Myometrial cell (primary cell): ENCODE results near the gene SLC4A2. TPM values are rescaled to one million over a fixed set of nuclear protein-coding genes. Genes with fewer than 3 reads are reported as not detected.

Experiments used
- total RNA-seq: library from RNA; depleted of rRNA; stranded (reverse); fragments of >200 nt; gene quantifications from 2 replicates; pipeline ENCODE4 v1.2.3, GENCODE V29; 2015

SLC4A2 gene, protein sequence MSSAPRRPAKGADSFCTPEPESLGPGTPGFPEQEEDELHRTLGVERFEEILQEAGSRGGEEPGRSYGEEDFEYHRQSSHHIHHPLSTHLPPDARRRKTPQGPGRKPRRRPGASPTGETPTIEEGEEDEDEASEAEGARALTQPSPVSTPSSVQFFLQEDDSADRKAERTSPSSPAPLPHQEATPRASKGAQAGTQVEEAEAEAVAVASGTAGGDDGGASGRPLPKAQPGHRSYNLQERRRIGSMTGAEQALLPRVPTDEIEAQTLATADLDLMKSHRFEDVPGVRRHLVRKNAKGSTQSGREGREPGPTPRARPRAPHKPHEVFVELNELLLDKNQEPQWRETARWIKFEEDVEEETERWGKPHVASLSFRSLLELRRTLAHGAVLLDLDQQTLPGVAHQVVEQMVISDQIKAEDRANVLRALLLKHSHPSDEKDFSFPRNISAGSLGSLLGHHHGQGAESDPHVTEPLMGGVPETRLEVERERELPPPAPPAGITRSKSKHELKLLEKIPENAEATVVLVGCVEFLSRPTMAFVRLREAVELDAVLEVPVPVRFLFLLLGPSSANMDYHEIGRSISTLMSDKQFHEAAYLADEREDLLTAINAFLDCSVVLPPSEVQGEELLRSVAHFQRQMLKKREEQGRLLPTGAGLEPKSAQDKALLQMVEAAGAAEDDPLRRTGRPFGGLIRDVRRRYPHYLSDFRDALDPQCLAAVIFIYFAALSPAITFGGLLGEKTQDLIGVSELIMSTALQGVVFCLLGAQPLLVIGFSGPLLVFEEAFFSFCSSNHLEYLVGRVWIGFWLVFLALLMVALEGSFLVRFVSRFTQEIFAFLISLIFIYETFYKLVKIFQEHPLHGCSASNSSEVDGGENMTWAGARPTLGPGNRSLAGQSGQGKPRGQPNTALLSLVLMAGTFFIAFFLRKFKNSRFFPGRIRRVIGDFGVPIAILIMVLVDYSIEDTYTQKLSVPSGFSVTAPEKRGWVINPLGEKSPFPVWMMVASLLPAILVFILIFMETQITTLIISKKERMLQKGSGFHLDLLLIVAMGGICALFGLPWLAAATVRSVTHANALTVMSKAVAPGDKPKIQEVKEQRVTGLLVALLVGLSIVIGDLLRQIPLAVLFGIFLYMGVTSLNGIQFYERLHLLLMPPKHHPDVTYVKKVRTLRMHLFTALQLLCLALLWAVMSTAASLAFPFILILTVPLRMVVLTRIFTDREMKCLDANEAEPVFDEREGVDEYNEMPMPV
- total RNA-seq: 80.3 and 82.5 TPM in 2 replicates

DNA sequence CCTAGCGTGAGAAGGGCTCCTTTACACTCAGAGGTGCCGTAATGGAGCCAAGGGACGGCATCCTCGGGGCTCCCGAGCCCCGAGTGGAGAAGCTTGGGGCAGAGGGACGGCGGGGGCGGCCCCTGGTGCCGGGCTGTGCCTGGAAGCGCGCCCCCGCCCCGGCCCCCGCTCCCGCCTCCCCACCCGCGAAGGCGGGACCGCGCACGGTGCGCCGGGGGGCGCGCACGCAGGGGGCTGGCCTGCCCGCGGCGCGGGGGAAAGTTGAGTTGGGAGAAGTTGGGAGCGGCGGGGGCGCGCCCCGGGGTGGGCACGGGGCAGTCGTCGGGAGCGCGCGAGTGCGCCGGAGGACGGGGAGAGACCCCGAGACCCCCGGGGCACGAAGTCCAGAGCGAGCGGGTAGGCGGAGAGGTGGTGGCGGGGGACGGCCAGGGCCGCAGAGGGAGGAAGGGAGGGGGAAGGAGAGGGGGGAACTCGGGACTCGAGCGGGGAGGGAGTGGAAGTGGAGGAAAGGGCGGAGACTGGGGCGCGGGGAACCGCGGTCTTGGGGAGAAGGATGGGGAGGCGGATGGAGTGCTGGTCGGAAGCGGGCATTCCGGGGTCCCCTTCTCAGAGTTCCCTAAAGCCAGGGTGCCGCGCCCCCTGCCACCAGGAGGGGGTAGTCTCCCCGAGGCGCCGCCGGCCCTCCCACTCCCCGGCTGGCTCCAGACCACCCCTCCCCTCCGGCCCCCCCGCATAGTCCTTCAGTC is at the start of gene SLC4A2:
TSS of gene SLC4A2 (plus strand) at position 223 of the 746 bp plus-strand sequence. CDS start 2,399 bp downstream, outside the sequence.

DNA sequence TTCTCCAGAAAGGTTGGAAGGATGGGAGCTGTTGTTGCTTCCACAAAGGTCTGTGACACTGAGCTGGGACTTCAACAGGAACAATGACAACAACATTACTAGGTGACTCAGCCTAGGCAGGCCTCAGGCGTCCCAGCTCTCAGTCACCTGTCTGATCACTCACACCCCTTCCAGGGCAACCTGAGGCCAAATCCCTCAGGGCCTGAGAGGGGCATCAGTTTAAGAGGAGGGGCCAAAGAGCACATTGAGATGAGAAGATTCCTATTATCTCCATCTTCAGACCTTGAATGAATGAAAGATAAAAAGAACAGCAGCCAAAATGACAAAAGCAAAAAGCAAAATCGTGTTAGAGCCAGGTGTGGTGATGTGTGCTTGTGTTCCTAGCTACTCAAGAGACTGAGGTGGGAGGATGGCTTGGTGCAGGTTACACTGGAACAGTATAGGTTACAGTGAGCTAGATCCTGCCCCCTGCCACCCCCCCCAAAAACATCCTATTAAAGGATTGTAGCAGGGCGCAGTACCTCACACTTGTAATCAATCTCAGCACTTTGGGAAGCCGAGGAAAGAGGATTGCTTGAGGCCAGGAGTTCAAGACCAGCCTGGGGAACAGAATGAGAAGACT is 34.8 kb upstream of the SLC4A2 start, which contains the start of gene ATG9B:
TSS of gene ATG9B (minus strand) at position 60 of the 622 bp plus-strand sequence. CDS start 71 bp downstream, outside the sequence.

DNA sequence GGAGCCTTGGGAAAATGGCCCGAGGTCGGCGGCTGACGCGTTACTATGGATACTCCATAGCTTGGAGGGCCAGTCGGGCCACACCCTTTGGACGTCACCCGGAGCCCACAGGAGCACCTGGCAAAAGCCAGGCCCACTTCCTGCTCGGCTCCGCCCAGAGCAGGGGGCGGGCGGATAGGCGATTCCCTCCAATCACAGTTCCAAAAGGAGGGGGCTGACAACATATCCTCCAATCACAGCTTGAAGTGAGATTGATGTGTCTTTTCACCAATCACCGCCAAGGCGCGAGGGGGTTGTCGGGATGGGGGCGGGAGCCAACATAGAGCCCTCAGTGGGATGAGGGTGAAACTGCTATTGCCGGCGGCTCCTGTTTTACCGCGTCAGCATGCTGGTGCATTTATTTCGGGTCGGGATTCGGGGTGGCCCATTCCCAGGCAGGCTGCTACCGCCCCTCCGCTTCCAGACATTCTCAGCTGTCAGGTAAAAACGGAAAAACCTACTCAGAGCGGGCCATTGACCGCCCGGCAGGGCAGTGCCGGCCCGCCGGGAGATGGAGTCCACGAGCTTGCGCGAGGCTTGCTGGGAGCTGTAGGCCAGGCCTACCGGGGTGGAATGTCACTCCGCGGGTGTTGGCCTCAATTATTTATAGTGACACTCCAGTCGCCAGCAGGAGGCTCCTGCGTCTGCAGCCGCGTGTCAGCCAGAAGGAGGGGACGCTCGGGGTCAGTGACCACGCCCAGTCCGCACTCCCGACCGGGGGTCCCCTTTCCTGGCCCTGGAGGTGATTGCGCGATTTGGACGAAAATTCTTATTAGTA is 31.1 kb upstream of the SLC4A2 start, which contains the start of gene ABCB8:
TSS of gene ABCB8 (plus strand) at position 320 of the 817 bp plus-strand sequence. CDS start at position 386, 66 bp downstream.

DNA sequence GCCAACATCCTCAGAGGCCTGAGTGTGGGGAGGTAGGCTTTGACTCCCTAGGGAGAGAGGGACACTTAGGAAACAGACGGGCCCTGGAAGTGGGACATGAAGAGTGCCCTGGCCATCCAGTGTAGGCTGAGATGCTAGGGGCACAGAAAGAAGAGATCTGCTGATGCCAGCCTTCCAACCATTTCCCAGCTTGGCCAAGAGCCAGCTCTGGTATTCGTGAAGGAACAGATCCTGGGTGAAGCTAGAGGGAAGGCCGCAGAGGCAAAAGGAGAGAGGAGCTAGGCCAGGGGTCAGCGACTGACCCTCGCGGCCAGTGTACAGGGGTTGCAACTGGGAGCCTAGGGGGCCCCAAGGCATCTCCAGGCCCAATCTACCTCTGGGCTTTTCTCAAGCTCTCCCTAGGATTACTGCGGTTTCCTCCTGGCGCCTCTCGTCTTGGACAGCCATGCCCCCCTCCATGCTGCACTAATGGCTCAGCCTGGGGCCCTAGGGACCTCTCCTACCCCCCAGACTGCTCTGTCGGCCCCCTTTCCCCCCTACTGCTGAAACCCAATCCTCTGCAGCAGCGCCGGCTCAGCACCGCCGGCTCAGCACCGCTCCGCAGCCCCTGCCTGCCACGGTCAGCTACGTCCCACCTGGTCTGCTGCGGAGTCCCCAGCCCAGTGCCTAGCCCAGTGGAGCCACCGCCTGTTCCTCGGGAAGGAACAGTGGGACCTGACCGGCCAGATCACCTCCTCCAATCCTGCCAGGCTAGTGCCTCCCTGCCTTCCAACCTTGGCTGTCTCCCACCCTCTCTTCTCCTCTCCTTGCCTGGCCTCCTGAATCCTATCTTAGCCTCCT is 11.2 kb upstream of the SLC4A2 start, which contains the start of gene ASIC3:
TSS of gene ASIC3 (plus strand) at position 556 of the 840 bp plus-strand sequence. CDS start 355 bp downstream, outside the sequence.

DNA sequence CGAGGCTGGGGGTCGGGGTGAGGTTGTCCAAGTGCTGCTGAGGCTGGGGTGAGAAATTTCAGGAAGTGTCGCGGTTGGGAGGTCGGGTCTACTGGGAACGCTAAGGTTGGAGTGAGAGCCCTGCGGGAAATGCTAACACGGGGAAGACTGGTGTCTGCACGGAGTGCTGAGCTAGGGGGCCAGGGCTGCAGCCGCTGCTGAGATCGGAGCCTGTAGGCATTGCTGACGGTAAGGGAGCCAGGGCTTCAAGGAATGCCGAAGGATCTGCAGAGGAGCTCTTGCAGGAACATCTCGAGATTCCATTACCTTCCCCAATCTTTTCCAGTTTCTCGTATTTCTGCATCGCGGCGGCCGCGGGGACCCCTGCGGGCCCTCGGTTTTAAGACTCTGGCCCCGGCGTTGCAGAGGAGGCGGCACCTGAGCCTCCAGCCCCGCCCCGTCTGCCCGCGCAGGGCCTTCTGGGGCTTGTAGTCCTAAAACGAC is 1.8 kb upstream of the SLC4A2 start, which contains the start of gene CDK5:
TSS of gene CDK5 (minus strand) at position 392 of the 483 bp plus-strand sequence. CDS start at position 343, 49 bp downstream.

DNA sequence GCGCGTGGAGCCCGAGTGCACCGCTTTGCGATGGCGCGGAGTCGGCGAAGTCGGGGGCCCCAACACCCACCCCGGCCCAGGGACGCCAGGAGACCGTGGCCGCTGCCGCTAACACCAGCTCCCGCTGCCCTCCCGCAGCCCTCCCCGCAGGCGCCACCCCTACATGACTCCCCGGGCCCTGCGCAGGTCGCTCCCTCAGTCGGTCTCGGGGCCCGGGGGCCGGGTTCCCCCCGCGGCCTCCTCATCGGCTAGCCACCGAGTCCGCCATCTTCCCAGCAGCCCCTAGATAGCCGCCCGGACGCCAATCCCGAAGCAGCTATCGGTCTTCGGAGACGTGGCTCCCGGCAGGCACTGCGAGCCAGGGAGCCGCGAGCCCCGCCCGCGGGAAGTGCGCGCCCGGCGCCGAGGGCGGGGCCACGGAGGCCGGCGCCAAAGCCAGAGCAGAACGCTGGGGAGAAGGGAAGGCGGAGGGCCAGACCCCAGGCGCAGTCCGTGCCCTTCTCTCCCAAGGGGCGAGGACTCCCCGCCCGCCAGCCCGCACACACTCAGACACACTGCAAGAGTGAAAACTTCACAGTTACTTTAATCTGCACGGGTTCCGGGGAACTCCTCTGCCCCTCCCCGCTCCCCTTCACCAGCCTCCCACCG is 21.3 kb downstream of the SLC4A2 start, which contains the start of gene FASTK:
TSS of gene FASTK (minus strand) at position 288 of the 648 bp plus-strand sequence. CDS start at position 245, 43 bp downstream.

DNA sequence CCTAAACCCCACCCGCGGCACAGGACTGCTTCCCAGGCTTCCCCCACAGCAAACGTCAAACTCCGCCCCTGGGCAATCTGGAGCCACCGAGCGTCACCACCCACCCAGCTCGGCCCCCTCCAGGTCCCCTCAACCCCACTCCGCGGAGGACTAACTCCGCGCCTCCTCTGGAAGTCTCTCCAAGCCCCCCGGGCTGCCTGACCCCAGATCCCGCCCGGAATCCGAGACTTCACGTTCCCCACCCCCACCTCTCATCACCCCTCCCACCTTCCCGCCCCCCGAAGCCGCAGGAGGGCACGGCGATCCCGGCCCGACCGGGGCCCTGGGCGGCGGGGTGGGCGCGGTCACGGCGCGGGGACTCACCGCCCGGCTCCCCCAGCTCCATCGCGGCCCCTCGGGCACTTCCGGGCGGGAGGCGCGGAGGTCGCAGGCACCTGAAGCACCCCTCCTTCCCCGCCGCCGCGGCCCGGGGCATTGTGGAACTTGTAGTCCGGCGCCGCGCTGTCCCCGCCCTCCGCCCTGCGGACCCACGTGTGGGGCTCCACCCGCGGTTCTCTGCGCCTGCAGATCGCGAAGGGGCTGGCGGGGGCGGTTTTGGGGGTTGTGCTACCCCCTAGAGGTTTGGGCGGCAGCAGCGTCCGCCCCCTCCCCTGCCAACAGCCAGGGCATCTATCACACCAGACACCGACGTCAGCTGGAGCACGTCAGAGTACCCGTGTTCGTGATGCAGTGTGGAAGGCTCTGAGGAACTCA is 23.9 kb downstream of the SLC4A2 start, which contains the start of gene TMUB1:
TSS of gene TMUB1 (minus strand) at position 423 of the 753 bp plus-strand sequence. CDS start 930 bp downstream, outside the sequence.

DNA sequence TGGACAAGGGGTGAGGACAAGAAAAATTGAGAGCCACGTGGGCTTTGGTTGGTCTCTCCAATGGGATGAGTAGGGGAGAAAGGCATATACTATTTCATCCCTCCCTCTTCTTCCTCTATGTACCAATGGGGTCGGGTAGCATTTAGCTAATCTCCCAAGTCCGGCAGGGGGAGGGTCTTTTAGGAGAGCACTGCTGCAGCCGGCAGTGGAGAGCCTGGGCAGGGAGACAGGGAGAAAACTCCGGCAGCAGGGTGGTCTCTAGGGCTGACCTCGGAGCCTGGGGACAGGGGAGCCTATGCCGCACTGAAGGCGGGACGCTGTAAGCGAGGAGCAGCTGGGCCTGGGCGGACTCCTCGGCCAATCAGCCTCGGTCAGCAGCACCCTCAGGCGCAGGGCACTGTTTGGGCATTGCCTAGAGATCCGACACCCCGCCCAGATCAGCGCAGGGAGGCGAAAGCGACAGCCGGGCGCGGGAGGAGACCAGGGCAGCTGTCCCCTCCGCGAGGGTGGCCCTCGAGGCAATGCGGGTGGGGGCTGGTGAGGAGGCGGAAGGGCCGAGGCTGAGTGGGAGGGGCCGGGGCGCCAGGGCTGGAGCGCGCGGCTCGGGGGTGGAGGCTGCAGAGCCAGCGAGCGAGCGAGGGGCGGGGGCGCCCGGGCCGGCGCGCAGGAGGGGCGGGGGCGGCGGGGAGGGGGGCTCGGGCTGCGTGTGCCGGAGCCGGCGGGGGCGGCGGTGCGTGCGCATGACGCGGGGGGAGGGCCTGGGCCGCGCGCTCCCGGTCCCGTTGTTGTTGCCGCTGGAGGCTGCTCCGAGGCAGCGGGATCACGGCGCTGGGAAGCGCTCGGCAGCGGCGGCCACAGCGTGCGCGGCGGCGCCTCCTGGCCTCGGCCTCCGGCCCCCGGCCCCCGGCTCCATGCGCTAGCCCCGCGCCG is 26.6 kb downstream of the SLC4A2 start, which contains the start of gene AGAP3:
TSS of gene AGAP3 (plus strand) at position 785 of the 930 bp plus-strand sequence. CDS start 267 bp downstream, outside the sequence.

Other genes starting within 250 kb of the SLC4A2 start
- not detected in 2 replicates for gene AOC1, start 207.1 kb upstream of the SLC4A2 start, total RNA-seq
- 8.7 and 10.7 TPM in 2 replicates for gene KCNH2, start 81.3 kb upstream of the SLC4A2 start, total RNA-seq
- 8.9 and 11.0 TPM in 2 replicates for gene NOS3, start 68.6 kb upstream of the SLC4A2 start, total RNA-seq
- not detected in 2 replicates for gene ATG9B, start 35.1 kb upstream of the SLC4A2 start, total RNA-seq
- gene ABCB8, start 31.1 kb upstream of the SLC4A2 start, total RNA-seq: 56.9 and 61.1 TPM in 2 replicates
- 0.18 TPM in 1 of 2 replicates, not detected in the other for gene ASIC3, start 11.1 kb upstream of the SLC4A2 start, total RNA-seq
- 19.3 and 24.6 TPM in 2 replicates for gene CDK5, start 1.7 kb upstream of the SLC4A2 start, total RNA-seq
- gene FASTK, start 21.2 kb downstream of the SLC4A2 start, total RNA-seq: 91.1 and 100 TPM in 2 replicates
- gene TMUB1, start 23.9 kb downstream of the SLC4A2 start, total RNA-seq: 51.6 and 67.5 TPM in 2 replicates
- 29.6 and 36.9 TPM in 2 replicates for gene AGAP3, start 26.9 kb downstream of the SLC4A2 start, total RNA-seq
- not detected in 2 replicates for gene GBX1, start 108.1 kb downstream of the SLC4A2 start, total RNA-seq
- not detected in 2 replicates for gene ASB10, start 127.7 kb downstream of the SLC4A2 start, total RNA-seq
- gene H2BK1, start 150.9 kb downstream of the SLC4A2 start, total RNA-seq: not detected in 2 replicates
- 69.5 and 72.6 TPM in 2 replicates for gene ABCF2, start 167.6 kb downstream of the SLC4A2 start, total RNA-seq
- gene CHPF2, start 172.9 kb downstream of the SLC4A2 start, total RNA-seq: 69.8 and 70.6 TPM in 2 replicates
- gene SMARCD3, start 189.1 kb downstream of the SLC4A2 start, total RNA-seq: 19.0 and 51.0 TPM in 2 replicates